ENCODE results near the gene NR1D2.
"Not testable (repeated sequence)": the region's sequence is repeated elsewhere in the genome, so short reads cannot be mapped to it uniquely, and the experiment has no call there.

The NR1D2 gene

DNA sequence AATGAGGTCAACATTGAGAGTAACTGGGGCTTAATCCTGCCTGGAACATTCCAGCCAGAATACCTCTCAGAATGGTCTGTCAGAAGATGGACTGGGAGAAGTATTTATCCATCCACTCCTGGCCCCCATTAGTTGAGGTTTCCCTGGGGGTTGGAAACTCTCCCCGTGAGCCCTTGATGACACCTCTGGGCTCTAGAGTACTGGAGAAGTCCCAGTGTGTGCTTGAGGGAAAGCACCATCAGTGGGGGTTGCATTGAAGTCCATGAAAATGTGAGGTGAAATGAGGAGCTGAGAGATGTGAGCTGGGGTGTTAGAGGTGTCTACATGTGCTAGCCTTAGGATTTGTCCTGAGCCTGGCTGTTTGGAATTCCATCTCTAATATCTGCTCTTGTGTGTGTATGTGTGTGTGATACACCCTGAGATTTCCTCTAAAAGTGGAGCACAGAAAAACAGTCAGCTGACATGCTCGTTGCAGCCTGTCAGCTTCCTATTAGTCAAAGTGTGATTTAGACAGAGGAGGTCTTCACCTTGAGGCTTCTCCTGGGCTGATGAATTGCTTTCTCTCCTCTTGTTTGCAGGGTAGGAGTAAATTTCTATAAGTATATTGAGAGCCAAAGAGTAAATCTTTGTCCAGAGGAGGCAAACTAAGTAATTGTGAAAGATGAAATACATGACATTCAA lies 67.6 kb downstream of the NR1D2 start:
- DNase-seq = no peak

- no peak for DNase-seq
Measured at GRCh38 chr3:24017305-24017704, 72.2 kb downstream of the NR1D2 start.

DNA sequence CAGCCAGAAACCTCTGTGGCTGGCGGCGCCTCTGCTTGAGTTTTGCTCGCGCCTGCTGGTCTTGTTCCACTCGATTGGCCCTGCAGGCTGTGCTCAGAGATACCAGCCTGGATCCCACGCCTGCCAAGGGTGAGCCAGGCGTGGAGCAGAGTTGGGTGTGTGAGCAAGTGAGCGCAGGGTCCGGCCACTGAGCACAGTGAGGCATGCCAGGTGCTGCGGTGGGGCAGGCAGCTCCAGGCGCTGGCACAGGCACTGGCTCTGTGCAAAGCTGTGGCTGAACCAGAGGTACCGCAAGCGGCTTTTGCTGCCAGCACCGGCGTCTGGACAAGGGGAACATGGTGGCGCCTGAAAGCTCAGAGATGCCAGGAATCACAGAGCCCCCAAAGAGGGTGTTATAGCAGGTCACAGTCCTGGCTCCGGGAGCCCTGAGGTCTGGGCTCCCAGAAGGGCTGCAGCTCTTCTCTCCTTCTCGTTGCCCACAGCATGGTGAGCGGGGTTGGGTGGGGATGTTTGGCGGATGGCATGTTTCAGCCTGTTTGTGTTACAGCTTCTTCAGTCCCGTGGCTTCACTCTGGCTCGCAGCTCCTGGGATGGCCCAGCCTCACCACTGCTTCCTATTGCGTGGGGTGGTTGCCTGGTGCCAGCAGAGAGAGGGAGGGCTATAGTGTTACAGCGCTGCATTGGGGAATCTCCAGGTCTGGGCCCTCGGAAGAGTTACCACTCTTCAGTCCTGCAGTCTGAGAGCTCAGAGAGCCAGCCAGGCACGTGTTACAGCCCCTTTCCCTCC lies 73.9 kb downstream of the NR1D2 start:
- DNase-seq = no peak

DNA sequence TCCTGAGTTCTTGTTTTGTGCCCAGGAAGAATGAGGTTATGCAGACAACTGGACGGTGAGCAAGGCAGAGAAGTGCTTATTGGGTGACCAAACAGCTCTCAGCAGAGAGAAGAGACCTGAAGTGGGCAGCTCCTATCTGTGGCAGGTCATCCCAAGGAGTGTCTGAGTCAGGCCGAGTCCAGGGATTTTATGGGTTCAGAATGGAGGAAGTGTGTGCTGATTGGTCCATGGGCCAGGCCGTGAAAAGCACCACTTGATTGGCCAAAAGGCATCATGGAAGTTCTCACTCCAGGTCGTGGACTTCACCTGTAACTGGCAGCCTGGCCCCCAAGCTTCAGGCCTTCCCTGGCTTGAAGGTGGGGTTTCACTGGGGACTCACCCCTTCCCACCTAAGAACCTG lies 74.5 kb downstream of the NR1D2 start:
- DNase-seq = no peak

DNA sequence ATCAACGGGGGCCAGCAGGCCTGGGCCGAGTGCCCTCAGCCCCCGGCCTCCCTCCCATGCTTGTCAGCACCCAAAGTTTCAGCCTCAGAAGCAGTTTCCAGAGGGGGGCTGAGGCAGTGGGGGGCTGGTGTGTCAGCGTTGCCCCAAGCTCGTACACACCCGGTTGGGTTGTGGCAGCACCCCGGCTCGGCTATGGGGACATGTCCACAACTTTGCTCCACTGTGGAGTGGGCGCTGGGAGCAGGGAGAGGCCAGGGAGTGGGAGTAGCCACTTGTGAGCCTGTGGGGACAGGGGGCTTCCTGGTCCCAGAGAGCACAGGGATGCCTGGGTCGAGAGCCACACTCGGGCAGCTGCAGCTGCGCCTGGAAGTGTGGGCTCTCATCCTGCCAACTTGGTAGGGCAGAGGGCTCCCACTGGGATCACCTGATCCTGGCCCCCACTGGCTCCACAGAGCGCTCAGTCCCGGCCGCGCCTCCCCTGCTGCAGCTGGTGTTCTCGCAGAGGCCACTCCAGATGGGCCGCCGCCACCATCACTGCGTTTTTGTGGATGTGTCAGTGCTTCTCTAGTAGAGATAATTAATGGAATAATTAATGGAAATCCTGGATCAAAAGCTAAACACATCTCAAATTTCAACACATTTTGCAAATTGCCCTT lies 75.1 kb downstream of the NR1D2 start:
- DNase-seq = no peak

GRCh38 chr3:24023197-24023596 lies 78.1 kb downstream of the NR1D2 start:
- DNase-seq = no peak

GRCh38 chr3:24025805-24026204 lies 80.7 kb downstream of the NR1D2 start:
- DNase-seq = no peak

DNA sequence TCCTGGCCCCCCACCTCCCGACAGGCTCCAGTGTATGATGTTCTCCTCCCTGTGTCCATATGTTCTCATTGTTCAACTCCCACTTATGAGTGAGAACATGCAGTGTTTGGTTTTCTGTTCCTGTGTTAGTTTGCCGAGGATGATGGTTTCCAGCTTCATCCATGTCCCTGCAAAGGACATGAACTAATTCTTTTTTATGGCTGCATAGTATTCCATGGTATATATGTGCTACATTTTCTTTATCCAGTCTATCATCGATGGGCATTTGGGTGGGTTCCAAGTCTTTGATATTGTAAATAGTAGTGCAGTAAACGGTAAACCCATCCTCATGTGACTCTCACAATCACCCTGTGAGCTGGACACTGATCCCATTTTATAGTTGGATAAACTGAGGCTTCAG lies 81.6 kb downstream of the NR1D2 start:
- not testable (repeated sequence) for DNase-seq

- DNase-seq = no peak
Measured at GRCh38 chr3:24027946-24028345, 82.9 kb downstream of the NR1D2 start.

Measured in NCI-H2227 treated with DMSO at 0.1 percent for 48 hours (cell line).